HEK293T (cell line): ENCODE results near the gene KIF3A.

ENCODE experiments used
- ARNT ChIP-seq: fragments of 450-650 bp; IDR thresholded peaks from 2 replicates; pipeline ENCODE4 v1.6.1; 2017; ENCODE audit warnings: mild to moderate bottlenecking
- BHLHE40 ChIP-seq: fragments of 450-650 bp; IDR thresholded peaks from 2 replicates; pipeline ENCODE4 v1.6.1; 2016; ENCODE audit warnings: mild to moderate bottlenecking, moderate library complexity, borderline replicate concordance
- ELF4 ChIP-seq: fragments of 450-650 bp; IDR thresholded peaks from 2 replicates; pipeline ENCODE4 v1.6.1; 2017; ENCODE audit warnings: antibody characterized with exemption
- FOXA1 ChIP-seq: fragments of 450-650 bp; IDR thresholded peaks from 2 replicates; pipeline ENCODE4 v1.6.1; 2016; ENCODE audit warnings: mild to moderate bottlenecking
- FOXM1 ChIP-seq: fragments of 450-650 bp; IDR thresholded peaks from 2 replicates; pipeline ENCODE4 v1.6.1; 2017; ENCODE audit warnings: mild to moderate bottlenecking, borderline replicate concordance
- L3MBTL2 ChIP-seq: fragments of 450-650 bp; conservative IDR thresholded peaks from 2 replicates; pipeline ENCODE4 v1.6.1; 2016; ENCODE audit warnings: mild to moderate bottlenecking
- PKNOX1 ChIP-seq: fragments of 450-650 bp; IDR thresholded peaks from 2 replicates; pipeline ENCODE4 v1.6.1; 2016
- SP1 ChIP-seq: fragments of 450-650 bp; IDR thresholded peaks from 2 replicates; pipeline ENCODE4 v1.6.1; 2017
- SUZ12 ChIP-seq: fragments of 450-650 bp; IDR thresholded peaks from 2 replicates; pipeline ENCODE4 v1.6.1; 2016; ENCODE audit warnings: mild to moderate bottlenecking
- ZNF384 ChIP-seq: fragments of 450-650 bp; IDR thresholded peaks from 2 replicates; pipeline ENCODE4 v1.6.1; 2016

GRCh38 chr5:132749506-132749905 lies 12.2 kb upstream of the KIF3A start:
- TF ChIP-seq SP1 (no peak), ZNF384 (no peak), ARNT (no peak), SUZ12 (no peak), FOXM1 (no peak), BHLHE40 (no peak), FOXA1 (no peak), PKNOX1 (no peak), L3MBTL2 (no peak), ELF4 (no peak)
